Breast epithelium (tissue), 4 donors: ENCODE data around the gene ASL. TPM values are rescaled to one million over a fixed set of nuclear protein-coding genes. Genes with fewer than 3 reads are reported as not detected.

Experiments used
- DNase-seq, 2 donors: peaks; one replicate each; pipeline ENCODE4 v3.0.0-alpha.2; 2019; ENCODE audit warnings: low spot score in 2 of 2
- H3K27ac ChIP-seq, 2 donors: fragments of 200-600 bp; sonication (generic) in 1 of 2; one replicate each; pipeline ENCODE4 v1.5.1; 2016 to 2019; ENCODE audit warnings: mild to moderate bottlenecking in 1 of 2
- H3K27me3 ChIP-seq, 2 donors: fragments of 200-600 bp; sonication (generic) in 1 of 2; one replicate each; pipeline versions ENCODE4 v1.5.1 to v1.6.0; 2017 to 2019; ENCODE audit warnings: control low read depth in 1 of 2, mild to moderate bottlenecking in 1 of 2
- H3K36me3 ChIP-seq: fragments of 200-600 bp; one replicate; pipeline ENCODE4 v1.5.1; 2019
- H3K4me1 ChIP-seq, 2 donors: fragments of 200-600 bp; sonication (generic); one replicate each; pipeline ENCODE4 v1.5.1; 2016 to 2019; ENCODE audit warnings: control low read depth in 1 of 2
- H3K4me3 ChIP-seq, 3 donors: fragments of 200-600 bp; sonication (generic); 1 replicate in 2 of 3; 2 replicates in 1 of 3; pipeline ENCODE4 v1.5.1; 2016 to 2019; ENCODE audit warnings: mild to moderate bottlenecking in 3 of 3, moderate library complexity in 2 of 3
- H3K9me3 ChIP-seq, 2 donors: fragments of 200-600 bp; sonication (generic) in 1 of 2; one replicate each; pipeline ENCODE4 v1.5.1; 2016 to 2019; ENCODE audit warnings: control low read depth in 1 of 2
- POLR2A ChIP-seq: fragments of 450-650 bp; IDR thresholded peaks from one replicate; pipeline ENCODE4 v1.6.1; 2016; ENCODE audit warnings: antibody characterized with exemption, mild to moderate bottlenecking, moderate library complexity
- POLR2AphosphoS5 ChIP-seq, 3 donors: sonication (generic); formaldehyde crosslinking; IDR thresholded peaks; one replicate each; pipeline ENCODE4 v1.6.1; 2017; ENCODE audit warnings: antibody characterized with exemption in 3 of 3
- intact Hi-C: fragments of 100-400 bp; cut with DNase I; formaldehyde crosslinking; loops from one replicate; pipeline ENCODE4 v1.15.1; 2023; ENCODE audit warnings: low total_unique reads
- total RNA-seq, 3 donors: library from RNA; depleted of rRNA; stranded (reverse); fragments of >200 nt; gene quantifications; one replicate each; pipeline ENCODE4 v1.1.0, GENCODE V29; 2016
- TF ChIP-seq, protein P1 (sequence below), 3 donors: fragments of 450-650 bp; IDR thresholded peaks; one replicate each; pipeline ENCODE4 v1.5.1; 2016 to 2017; ENCODE audit warnings: antibody characterized with exemption in 3 of 3, mild to moderate bottlenecking in 3 of 3, moderate library complexity in 3 of 3

The ASL gene
- total RNA-seq, 3 donors from 2014 or later: 31.9 to 39.8 (median 33.1) TPM

DNA sequence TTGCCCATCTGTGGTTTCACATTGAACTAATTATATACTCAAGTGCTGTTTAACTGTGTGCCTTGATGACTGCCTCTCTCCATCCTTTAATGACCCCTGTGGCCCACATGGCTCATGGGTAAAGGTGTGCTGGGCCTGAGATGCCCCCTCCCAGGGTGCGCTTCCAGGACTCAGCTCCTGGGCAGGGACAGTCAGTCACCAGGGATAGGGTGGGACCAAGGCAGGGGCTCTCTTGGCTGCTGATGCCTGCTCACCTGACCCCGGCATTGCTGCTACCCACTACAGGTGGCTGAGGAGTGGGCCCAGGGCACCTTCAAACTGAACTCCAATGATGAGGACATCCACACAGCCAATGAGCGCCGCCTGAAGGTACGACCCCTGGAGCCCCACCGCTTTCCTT lies 6.5 kb downstream of the ASL start:
- TF ChIP-seq POLR2AphosphoS5 (IDR thresholded peaks at IDR 0.05) (no peak), POLR2A (no peak)
- TF ChIP-seq, protein P1, sequence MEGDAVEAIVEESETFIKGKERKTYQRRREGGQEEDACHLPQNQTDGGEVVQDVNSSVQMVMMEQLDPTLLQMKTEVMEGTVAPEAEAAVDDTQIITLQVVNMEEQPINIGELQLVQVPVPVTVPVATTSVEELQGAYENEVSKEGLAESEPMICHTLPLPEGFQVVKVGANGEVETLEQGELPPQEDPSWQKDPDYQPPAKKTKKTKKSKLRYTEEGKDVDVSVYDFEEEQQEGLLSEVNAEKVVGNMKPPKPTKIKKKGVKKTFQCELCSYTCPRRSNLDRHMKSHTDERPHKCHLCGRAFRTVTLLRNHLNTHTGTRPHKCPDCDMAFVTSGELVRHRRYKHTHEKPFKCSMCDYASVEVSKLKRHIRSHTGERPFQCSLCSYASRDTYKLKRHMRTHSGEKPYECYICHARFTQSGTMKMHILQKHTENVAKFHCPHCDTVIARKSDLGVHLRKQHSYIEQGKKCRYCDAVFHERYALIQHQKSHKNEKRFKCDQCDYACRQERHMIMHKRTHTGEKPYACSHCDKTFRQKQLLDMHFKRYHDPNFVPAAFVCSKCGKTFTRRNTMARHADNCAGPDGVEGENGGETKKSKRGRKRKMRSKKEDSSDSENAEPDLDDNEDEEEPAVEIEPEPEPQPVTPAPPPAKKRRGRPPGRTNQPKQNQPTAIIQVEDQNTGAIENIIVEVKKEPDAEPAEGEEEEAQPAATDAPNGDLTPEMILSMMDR (IDR thresholded peaks at IDR 0.05): no peak
- Histone ChIP-seq H3K4me1 (no peaks in the 10 kb centered on the region), H3K27ac (no peak overlapping the region), H3K27me3 (no peaks in the 10 kb centered on the region), H3K9me3 (no peaks in the 10 kb centered on the region), H3K36me3 (no peaks in the 10 kb centered on the region), H3K4me3 (no peak overlapping the region)
- no peak for DNase-seq
- intact Hi-C loops: no loop called here

DNA sequence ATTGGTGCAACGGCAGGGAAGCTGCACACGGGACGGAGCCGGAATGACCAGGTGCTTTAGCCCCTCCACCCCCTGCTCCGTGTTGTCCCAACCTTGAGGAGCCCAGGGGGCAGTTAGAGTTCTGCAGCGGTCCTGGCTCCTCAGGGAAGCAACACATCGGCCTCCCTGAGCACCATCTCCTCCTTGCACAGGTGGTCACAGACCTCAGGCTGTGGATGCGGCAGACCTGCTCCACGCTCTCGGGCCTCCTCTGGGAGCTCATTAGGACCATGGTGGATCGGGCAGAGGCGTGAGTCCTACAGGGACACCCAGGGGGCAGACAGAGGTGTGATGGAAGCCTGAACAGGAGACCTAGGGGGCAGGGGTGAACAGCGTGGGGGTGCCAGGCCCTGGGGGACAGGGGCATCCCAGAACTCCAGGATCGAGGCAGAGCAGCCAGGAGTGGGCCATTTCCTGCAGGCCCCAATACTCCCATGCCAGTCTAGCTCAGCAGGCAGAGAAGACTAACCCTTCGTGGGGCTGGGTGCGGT lies 7.3 kb downstream of the ASL start:
- H3K27me3 ChIP-seq: no peaks in the 10 kb centered on the region
- H3K36me3 ChIP-seq: no peaks in the 10 kb centered on the region
- H3K4me3 ChIP-seq: no peak overlapping the region
- intact Hi-C loops: no loop called here
- H3K27ac ChIP-seq: no peak overlapping the region
- TF ChIP-seq POLR2A: no peak
- TF ChIP-seq, protein P1 (IDR thresholded peaks at IDR 0.05): no peak
- no peak for TF ChIP-seq POLR2AphosphoS5 (IDR thresholded peaks at IDR 0.05)
- H3K9me3 ChIP-seq: no peaks in the 10 kb centered on the region
- no peak for DNase-seq
- no peaks in the 10 kb centered on the region for H3K4me1 ChIP-seq

DNA sequence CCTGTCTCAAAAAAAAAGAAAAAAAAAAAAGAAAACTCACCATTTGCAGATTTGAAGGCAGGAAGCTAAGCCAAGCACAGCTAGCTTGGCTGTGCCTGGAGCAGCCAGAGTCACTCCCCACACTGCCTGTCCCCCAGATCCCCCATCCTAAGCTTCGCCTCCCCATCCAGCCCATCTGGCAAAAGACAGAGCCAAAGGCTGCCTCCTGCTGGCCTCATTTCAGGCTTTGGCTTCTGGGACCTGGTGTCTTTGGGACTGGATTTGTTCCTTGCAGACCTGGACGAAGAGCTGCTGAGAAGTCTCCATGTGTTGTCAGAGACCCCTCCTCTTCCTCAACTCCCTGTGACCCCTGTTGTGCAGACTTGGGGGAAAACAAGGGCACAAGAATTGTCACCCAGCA lies 8.1 kb downstream of the ASL start:
- no peaks in the 10 kb centered on the region for H3K4me1 ChIP-seq
- H3K27ac ChIP-seq: no peak overlapping the region
- TF ChIP-seq POLR2A: no peak
- H3K36me3 ChIP-seq: no peaks in the 10 kb centered on the region
- DNase-seq: no peak
- intact Hi-C loops: no loop called here
- H3K9me3 ChIP-seq: no peaks in the 10 kb centered on the region
- no peak overlapping the region for H3K4me3 ChIP-seq
- no peaks in the 10 kb centered on the region for H3K27me3 ChIP-seq

DNA sequence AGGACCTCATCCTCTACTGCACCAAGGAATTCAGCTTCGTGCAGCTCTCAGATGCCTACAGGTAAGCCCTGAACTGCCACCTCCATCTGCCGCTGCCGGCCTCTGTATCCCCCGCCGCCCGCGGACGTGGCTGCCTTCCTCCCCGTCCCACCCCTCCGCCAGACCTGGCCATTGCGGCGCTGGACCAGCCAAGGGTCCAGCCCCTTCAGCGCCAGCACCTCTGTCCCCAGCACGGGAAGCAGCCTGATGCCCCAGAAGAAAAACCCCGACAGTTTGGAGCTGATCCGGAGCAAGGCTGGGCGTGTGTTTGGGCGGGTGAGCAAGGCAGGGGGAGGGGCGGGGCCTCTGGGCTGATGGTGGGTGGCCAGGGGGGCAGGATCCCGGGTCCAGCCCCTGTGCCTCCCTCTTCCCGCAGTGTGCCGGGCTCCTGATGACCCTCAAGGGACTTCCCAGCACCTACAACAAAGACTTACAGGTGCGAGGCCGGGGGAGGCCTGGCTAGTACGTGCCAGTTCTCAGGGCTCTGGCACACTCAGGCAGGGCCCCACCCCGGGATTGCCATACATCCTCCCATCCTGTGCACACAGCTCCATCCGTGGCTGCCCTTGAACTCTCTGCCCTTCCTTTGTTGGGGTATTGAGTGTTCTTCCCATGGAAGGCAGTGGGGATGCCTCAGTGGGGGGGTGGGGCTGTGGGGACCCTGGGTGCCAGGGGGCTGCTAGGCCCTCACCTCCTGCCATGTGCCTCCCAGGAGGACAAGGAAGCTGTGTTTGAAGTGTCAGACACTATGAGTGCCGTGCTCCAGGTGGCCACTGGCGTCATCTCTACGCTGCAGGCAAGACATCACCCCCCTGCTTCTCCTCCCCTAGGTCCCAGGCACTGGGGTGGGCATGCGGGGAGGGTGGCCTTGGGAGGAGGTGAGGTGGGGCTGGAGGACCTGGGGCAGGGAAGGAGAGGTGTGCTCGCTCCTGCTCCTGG lies 13.5 kb downstream of the ASL start:
- intact Hi-C loops: no loop called here
- H3K4me3 ChIP-seq: no peak overlapping the region
- TF ChIP-seq POLR2AphosphoS5 (IDR thresholded peaks at IDR 0.05) (no peak), POLR2A (no peak)
- TF ChIP-seq, protein P1 (IDR thresholded peaks at IDR 0.05): no peak
- H3K27ac ChIP-seq: no peak overlapping the region
- no peak for DNase-seq
- no peaks in the 10 kb centered on the region for H3K9me3 ChIP-seq
- H3K4me1 ChIP-seq: no peaks in the 10 kb centered on the region
- no peaks in the 10 kb centered on the region for H3K36me3 ChIP-seq
- H3K27me3 ChIP-seq: no peaks in the 10 kb centered on the region

DNA sequence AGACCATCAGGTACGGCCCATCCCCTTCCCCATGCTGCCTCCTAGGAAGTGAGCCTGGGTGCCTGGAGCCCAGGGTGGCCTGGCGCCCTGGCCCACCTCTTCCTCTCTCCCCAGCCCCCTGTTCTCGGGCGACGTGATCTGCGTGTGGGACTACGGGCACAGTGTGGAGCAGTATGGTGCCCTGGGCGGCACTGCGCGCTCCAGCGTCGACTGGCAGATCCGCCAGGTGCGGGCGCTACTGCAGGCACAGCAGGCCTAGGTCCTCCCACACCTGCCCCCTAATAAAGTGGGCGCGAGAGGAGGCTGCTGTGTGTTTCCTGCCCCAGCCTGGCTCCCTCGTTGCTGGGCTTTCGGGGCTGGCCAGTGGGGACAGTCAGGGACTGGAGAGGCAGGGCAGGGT lies 17.0 kb downstream of the ASL start:
- no peak overlapping the region for H3K27ac ChIP-seq

More for the DNA sequence above, 17.0 kb downstream of the ASL start:
- intact Hi-C loops: no loop called here
- Histone ChIP-seq H3K36me3 (no peaks in the 10 kb centered on the region), H3K27me3 (no peaks in the 10 kb centered on the region), H3K4me1 (no peaks in the 10 kb centered on the region), H3K4me3 (no peak overlapping the region), H3K9me3 (no peaks in the 10 kb centered on the region)
- no peak for DNase-seq
- TF ChIP-seq, protein P1 (IDR thresholded peaks at IDR 0.05): no peak
- TF ChIP-seq POLR2A (no peak), POLR2AphosphoS5 (IDR thresholded peaks at IDR 0.05) (no peak)
